ENCODE data around the gene FAM131C.
"Not testable (repeated sequence)": the region's sequence is repeated elsewhere in the genome, so short reads cannot be mapped to it uniquely, and the experiment has no call there.

Gene FAM131C

GRCh38 chr1:16076865-16077238, 3.4 kb upstream of the FAM131C start:
- FAIRE-seq: no peak
- no peak for DNase-seq (ENCODE audit: low spot score)

- DNase-seq (ENCODE audit: low spot score) (peak; percentile 63), FAIRE-seq (peak; percentile 27)
Observed at GRCh38 chr1:16076031-16076864, 2.8 kb upstream of the FAM131C start.

- no peak for FAIRE-seq
Observed at GRCh38 chr1:16075337-16076030, 2.0 kb upstream of the FAM131C start.

GRCh38 chr1:16074217-16074616, 766 bp upstream of the FAM131C start:
- DNase-seq (ENCODE audit: low spot score) (no peak), FAIRE-seq (peak; percentile 50)

More at GRCh38 chr1:16075337-16076030, 2.0 kb upstream of the FAM131C start:
- peak; percentile 39 for DNase-seq (ENCODE audit: low spot score)

GRCh38 chr1:16072616-16073484, 601 bp downstream of the FAM131C start:
- DNase-seq (ENCODE audit: low spot score) (peak; percentile 35), FAIRE-seq (no peak)

GRCh38 chr1:16072095-16072494, 1.4 kb downstream of the FAM131C start:
- FAIRE-seq: no peak
- no peak for DNase-seq (ENCODE audit: low spot score)

- no peak for FAIRE-seq
- no peak for DNase-seq (ENCODE audit: low spot score)
Observed at GRCh38 chr1:16071614-16072013, 1.8 kb downstream of the FAM131C start.

GRCh38 chr1:16070640-16071355, 2.7 kb downstream of the FAM131C start:
- no peak for DNase-seq (ENCODE audit: low spot score)
- FAIRE-seq: no peak

- FAIRE-seq: no peak
- no peak for DNase-seq (ENCODE audit: low spot score)
Observed at GRCh38 chr1:16068356-16069270, 4.8 kb downstream of the FAM131C start.

GRCh38 chr1:16067933-16068332, 5.5 kb downstream of the FAM131C start:
- no peak for FAIRE-seq

GRCh38 chr1:16067127-16067768, 6.2 kb downstream of the FAM131C start:
- FAIRE-seq: no peak
- no peak for DNase-seq (ENCODE audit: low spot score)

More at GRCh38 chr1:16067933-16068332, 5.5 kb downstream of the FAM131C start:
- DNase-seq (ENCODE audit: low spot score): no peak

- DNase-seq (ENCODE audit: low spot score) (no peak), FAIRE-seq (no peak)
Observed at GRCh38 chr1:16066245-16066644, 7.2 kb downstream of the FAM131C start.

- FAIRE-seq: no peak
Observed at GRCh38 chr1:16065269-16065576, 8.2 kb downstream of the FAM131C start.

GRCh38 chr1:16064536-16065268, 8.7 kb downstream of the FAM131C start:
- DNase-seq (ENCODE audit: low spot score) (no peak), FAIRE-seq (no peak)

More at GRCh38 chr1:16065269-16065576, 8.2 kb downstream of the FAM131C start:
- DNase-seq (ENCODE audit: low spot score): no peak

GRCh38 chr1:16063921-16064320, 9.5 kb downstream of the FAM131C start:
- FAIRE-seq (no peak), DNase-seq (ENCODE audit: low spot score) (no peak)

GRCh38 chr1:16063226-16063829, 10.1 kb downstream of the FAM131C start:
- no peak for FAIRE-seq

GRCh38 chr1:16062687-16063075, 10.8 kb downstream of the FAM131C start:
- FAIRE-seq; DNase-seq (ENCODE audit: low spot score): not testable (repeated sequence)

More at GRCh38 chr1:16063226-16063829, 10.1 kb downstream of the FAM131C start:
- no peak for DNase-seq (ENCODE audit: low spot score)

- DNase-seq (ENCODE audit: low spot score); FAIRE-seq: not testable (repeated sequence)
Observed at GRCh38 chr1:16061989-16062686, 11.3 kb downstream of the FAM131C start.

Data from urothelium cell line (cell line).